Subcutaneous adipose tissue (tissue), 4 donors: Measurements from ENCODE around the gene VAPA. TPM values are rescaled to one million over a fixed set of nuclear protein-coding genes. Genes with fewer than 3 reads are reported as not detected.

Source experiments
- CTCF ChIP-seq: fragments of 450-650 bp; IDR thresholded peaks from one replicate; pipeline ENCODE4 v1.5.1; 2016; ENCODE audit warnings: low read depth, mild to moderate bottlenecking, control low read depth, antibody characterized with exemption, moderate library complexity
- total RNA-seq, 4 donors: library from RNA; depleted of rRNA; stranded (reverse); fragments of >200 nt; gene quantifications; one replicate each; pipeline ENCODE4 v1.1.0, GENCODE V29; 2016

The VAPA gene
- total RNA-seq, 4 donors from 2014 or later: 176 to 282 (median 249) TPM

DNA sequence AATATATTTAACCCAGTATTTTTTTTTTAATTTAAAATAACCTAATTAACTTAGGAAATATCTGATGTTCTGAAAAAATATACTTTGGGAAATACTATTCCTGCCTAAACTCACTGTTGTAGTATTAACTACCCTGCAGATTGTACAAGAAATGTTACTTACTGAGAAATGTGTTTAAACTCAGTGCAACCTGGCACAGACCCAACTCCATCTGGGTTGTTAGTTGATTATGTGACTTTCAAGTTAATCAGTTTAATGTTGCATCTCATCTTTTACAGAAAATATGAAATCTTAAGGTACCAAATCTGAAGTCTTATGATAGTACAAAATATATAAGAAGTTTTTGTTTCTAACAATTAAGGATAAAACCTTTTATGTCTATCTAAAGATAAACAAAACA is 27.3 kb downstream of the VAPA start:
- TF ChIP-seq CTCF: no peak

GRCh38 chr18:9941660-9942059 is 27.8 kb downstream of the VAPA start:
- no peak for TF ChIP-seq CTCF

- no peak for TF ChIP-seq CTCF
Observed at GRCh38 chr18:9943311-9943710, 29.5 kb downstream of the VAPA start.

GRCh38 chr18:9944805-9945204 is 31.0 kb downstream of the VAPA start:
- TF ChIP-seq CTCF: no peak

DNA sequence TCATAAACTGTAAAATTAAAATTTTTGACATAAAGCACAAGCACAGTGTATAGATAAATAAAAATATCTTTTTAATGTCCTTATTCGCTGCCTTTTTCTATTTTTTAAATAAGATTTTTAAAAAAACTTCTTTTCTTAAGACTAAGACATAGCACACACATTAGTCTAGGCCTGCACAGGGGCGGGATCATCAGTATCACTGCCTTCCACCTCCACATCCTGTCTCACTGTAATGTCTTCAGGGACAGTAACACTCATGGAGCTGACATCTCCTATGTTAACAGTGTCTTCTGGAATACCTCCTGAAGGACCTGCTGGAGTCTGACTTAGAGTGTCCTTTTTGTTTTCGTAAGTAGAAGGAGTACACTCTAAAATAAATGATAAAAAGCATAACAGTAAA is 33.0 kb downstream of the VAPA start:
- TF ChIP-seq CTCF: no peak

- TF ChIP-seq CTCF: no peak
Observed at GRCh38 chr18:9947248-9947647, 33.4 kb downstream of the VAPA start.

DNA sequence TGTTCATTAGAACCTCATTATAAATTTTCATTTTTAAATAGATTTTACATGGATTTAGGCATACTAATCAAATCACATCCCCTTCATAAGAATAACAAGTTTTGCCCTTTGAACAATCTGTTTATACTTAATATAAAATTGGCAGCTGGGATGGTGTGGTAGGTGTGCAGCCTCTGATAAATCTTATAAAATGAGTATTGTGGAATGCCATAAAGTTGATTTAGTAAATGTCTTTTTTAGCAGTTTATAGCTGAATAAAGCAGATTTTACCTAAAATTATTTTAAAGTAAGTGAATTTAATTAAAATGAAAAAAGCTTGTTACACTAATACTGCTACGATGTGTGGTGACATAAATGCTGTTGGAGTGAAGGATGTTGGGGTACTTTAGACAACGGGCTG is 35.5 kb downstream of the VAPA start:
- TF ChIP-seq CTCF: no peak
